Tibial artery (tissue), 4 donors: Measurements from ENCODE around the gene EXOSC1.
"Not testable (repeated sequence)": the region's sequence is repeated elsewhere in the genome, so short reads cannot be mapped to it uniquely, and the experiment has no call there.

Experiments used
- DNase-seq, 2 donors: peaks; one replicate each; pipeline ENCODE4 v3.0.0-alpha.2; 2019
- H3K27ac ChIP-seq, 2 donors: fragments of 200-600 bp; sonication (generic) in 1 of 2; 1 replicate in 1 of 2; 2 replicates in 1 of 2; pipeline ENCODE4 v1.5.1; 2018 to 2019; ENCODE audit warnings: mild to moderate bottlenecking in 1 of 2
- H3K27me3 ChIP-seq, 2 donors: fragments of 200-600 bp; sonication (generic) in 1 of 2; one replicate each; pipeline versions ENCODE4 v1.5.1 to v1.6.0; 2016 to 2019
- H3K36me3 ChIP-seq, 3 donors: fragments of 200-600 bp; sonication (generic) in 2 of 3; one replicate each; pipeline ENCODE4 v1.5.1; 2016 to 2019; ENCODE audit warnings: mild to moderate bottlenecking in 2 of 3
- H3K4me1 ChIP-seq, 4 donors: fragments of 200-600 bp; sonication (generic) in 2 of 4; 1 replicate in 3 of 4; 2 replicates in 1 of 4; pipeline ENCODE4 v1.5.1; 2016 to 2019
- H3K4me3 ChIP-seq, 2 donors: fragments of 200-600 bp; sonication (generic) in 1 of 2; 1 replicate in 1 of 2; 2 replicates in 1 of 2; pipeline ENCODE4 v1.5.1; 2018 to 2019; ENCODE audit warnings: mild to moderate bottlenecking in 2 of 2
- H3K9me3 ChIP-seq, 3 donors: fragments of 200-600 bp; sonication (generic) in 1 of 3; one replicate each; pipeline ENCODE4 v1.5.1; 2016 to 2019
- CTCF ChIP-seq, 2 experiments: fragments of 200-600 bp in 1 of 2; fragments of 450-650 bp in 1 of 2; IDR thresholded peaks; one replicate each; pipeline ENCODE4 v1.5.1; 2017 to 2019; ENCODE audit warnings: antibody characterized with exemption in 2 of 2, mild to moderate bottlenecking in 1 of 2, moderate library complexity in 1 of 2
- intact Hi-C: fragments of 100-400 bp; cut with DNase I; formaldehyde crosslinking; loops from one replicate; pipeline ENCODE4 v1.15.0; 2023; ENCODE audit warnings: low total_unique reads

The EXOSC1 gene

DNA sequence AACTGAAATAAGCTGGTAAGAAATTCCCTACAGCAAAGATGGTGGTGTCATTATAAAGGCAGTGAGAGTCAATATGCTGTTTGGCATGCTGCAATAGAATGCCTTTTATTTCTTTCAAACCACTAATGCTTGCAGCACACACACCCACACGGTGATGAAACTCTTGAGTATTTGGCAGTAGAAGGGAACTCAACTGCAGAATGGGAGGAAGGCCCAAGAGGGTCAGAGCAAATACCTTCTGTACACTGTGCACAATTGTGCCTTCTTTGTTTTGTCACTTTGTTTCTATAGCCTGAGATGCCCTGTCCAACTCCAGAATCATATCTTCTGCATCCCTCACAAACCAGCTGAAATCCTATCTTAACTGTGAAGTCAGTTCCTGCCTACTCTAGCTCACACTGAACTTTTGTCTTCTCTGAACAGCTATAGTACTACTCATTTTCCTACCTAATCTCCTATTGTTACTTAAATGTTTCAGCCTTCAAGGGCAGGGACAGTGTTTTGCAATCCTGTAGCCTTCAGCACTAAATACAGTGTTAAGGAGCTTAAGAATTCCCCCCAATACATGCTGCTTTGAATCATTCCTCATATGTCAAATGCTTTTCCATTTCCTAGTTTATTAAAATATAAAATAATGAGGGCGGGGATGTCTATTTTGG, 30.3 kb upstream of the EXOSC1 start:
- Histone ChIP-seq H3K27ac (no peak overlapping the region), H3K9me3 (no peaks in the 10 kb centered on the region), H3K4me3 (no peak overlapping the region), H3K36me3 (peaks cover 72 to 98% (median 95%) of the 10 kb centered on the region in 3 donors), H3K27me3 (no peaks in the 10 kb centered on the region), H3K4me1 (peaks cover 0 to under 1% (median 0%) of the 10 kb centered on the region in 4 donors)
- TF ChIP-seq CTCF (IDR thresholded peaks at IDR 0.05) = no peak
- intact Hi-C loops = no loop called here
- DNase-seq = no peak

DNA sequence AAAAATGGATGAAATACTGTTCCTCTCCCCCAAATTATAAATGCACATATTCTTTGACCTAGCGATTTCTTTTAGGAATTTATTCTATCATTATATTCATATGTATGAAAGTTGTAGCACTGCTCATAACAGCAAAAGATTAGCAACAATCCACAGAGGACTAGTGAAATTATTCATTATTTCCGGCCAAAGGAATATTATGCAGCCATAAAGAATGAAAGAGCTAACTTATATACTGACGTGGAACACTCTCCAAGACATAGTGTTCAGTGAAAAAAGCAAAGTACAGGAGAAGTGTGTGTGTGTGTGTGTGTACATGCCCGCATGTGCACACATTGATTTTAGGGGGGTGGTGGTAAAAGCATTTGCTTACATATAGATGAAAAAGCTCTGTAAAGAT, 29.1 kb upstream of the EXOSC1 start:
- H3K36me3 ChIP-seq = peaks cover 72 to 98% (median 94%) of the 10 kb centered on the region in 3 donors
- TF ChIP-seq CTCF (IDR thresholded peaks at IDR 0.05) = no peak
- no peaks in the 10 kb centered on the region for H3K4me1 ChIP-seq
- no peaks in the 10 kb centered on the region for H3K27me3 ChIP-seq
- no peaks in the 10 kb centered on the region for H3K9me3 ChIP-seq
- H3K27ac ChIP-seq = no peak overlapping the region
- H3K4me3 ChIP-seq = no peak overlapping the region
- no peak for DNase-seq
- intact Hi-C loops = no loop called here

GRCh38 chr10:97468781-97469180, 23.0 kb upstream of the EXOSC1 start:
- DNase-seq, H3K27ac ChIP-seq, intact Hi-C loops, H3K27me3 ChIP-seq, H3K4me1 ChIP-seq, H3K4me3 ChIP-seq, H3K9me3 ChIP-seq: not testable (repeated sequence)
- peaks cover 75 to 100% (median 92%) of the 10 kb centered on the region in 3 donors for H3K36me3 ChIP-seq

DNA sequence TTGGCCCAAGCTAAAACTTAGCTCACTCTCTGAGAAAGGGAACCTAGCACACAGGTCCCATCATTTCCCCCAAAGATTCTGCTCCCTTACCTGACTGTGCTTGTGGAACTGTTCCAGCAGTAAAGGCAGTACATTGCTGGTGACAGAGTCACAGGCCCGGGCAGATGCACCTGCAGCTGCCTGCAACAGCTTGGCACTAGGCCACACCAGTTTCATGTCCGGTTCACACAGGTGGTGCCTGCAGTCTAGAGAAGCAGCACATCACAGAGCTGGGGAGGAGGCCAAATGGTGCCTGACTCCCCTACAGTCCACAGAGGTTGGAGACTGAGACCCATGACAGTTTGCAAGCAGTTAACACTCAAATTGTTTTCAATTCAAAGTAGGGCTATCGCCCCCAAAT, 22.4 kb upstream of the EXOSC1 start:
- H3K27ac ChIP-seq = no peak overlapping the region
- H3K27me3 ChIP-seq = no peaks in the 10 kb centered on the region
- H3K36me3 ChIP-seq = peaks cover 72 to 100% (median 93%) of the 10 kb centered on the region in 3 donors
- TF ChIP-seq CTCF (IDR thresholded peaks at IDR 0.05) = no peak
- intact Hi-C loops = no loop called here
- no peaks in the 10 kb centered on the region for H3K9me3 ChIP-seq
- no peaks in the 10 kb centered on the region for H3K4me1 ChIP-seq
- no peak overlapping the region for H3K4me3 ChIP-seq
- no peak for DNase-seq

DNA sequence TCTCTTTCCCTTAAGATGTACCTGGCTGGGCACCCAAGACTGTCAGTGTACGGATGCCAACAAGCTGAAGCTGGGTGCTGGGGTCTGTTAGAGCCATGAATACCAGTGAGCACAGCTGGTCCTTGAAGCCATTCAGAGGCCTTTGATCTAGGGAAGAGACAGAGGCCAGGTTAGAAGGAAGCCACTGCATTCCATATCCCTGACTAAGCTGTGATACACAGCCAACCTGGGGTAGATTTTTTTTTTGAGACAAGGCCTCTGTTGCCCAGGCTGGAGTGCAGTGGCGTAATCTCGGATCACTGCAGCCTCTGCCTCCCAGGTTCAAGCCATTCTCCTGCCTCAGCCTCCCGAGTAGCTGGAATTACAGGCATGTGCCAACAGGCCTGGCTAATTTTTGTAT, 20.9 kb upstream of the EXOSC1 start:
- no peak for DNase-seq
- no peak for TF ChIP-seq CTCF (IDR thresholded peaks at IDR 0.05)
- Histone ChIP-seq H3K9me3 (no peaks in the 10 kb centered on the region), H3K4me3 (no peak overlapping the region), H3K4me1 (no peaks in the 10 kb centered on the region), H3K27ac (no peak overlapping the region), H3K36me3 (peaks cover 76 to 100% (median 94%) of the 10 kb centered on the region in 3 donors), H3K27me3 (no peaks in the 10 kb centered on the region)
- intact Hi-C loops = no loop called here

- intact Hi-C loops = no loop called here
- Histone ChIP-seq H3K4me1 (no peaks in the 10 kb centered on the region), H3K9me3 (no peaks in the 10 kb centered on the region), H3K27ac (no peak overlapping the region), H3K36me3 (peaks cover 84 to 100% (median 95%) of the 10 kb centered on the region in 3 donors), H3K27me3 (no peaks in the 10 kb centered on the region), H3K4me3 (no peak overlapping the region)
- no peak for TF ChIP-seq CTCF (IDR thresholded peaks at IDR 0.05)
- no peak for DNase-seq
These were observed 20.2 kb upstream of the EXOSC1 start for GRCh38 chr10:97465982-97466381.
